Measurements from ENCODE around the gene OR7C1. TPM values are rescaled to one million over a fixed set of nuclear protein-coding genes. Genes with fewer than 3 reads are reported as not detected.

OR7C1 gene
- total and polyA plus RNA-seq, 2 of the 8 experiments (the other 6 are each of a cell fraction or from before 2014, with no cell fraction given), result not detected

DNA sequence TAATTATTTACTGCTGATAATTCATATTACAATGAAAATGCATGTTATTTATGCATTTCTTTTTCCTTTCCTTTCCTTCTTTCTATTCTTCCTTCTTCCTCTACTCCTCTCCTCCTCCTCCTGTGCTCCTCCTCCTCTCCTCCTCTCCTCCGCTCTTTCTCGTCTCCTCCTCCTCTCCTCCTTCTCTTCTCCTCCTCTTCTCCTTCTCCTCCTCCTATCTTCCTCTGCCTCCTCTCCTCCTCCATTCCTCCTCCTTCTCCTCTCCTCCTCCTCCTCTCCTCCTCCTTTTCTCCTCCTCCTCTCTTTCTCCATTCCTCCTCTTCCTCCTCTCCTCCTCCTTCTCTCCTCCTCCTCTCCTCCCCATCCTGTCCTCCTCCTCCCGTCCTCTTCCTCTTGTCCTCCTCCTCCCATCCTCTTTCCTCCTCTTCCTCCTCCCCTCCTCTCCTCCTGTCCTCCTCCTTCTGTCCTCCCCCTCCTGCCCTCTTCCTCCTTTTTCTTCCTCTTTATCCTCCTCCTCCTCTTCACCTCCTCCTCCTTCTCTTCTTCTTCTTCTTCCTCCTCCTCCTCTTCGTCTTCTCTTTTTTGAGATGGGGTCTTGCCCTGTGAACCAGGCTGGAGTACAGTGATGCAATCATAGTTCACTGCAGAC is 71.4 kb downstream of the OR7C1 start:
- Histone ChIP-seq H3K79me1 (ENCODE audit: low read depth, low read length) (no peaks in the 10 kb centered on the region), H2BK5ac (ENCODE audit: low read depth, low read length) (no peak overlapping the region), H2AFZ (ENCODE audit: low read length) (no peak overlapping the region), H3K27ac (ENCODE audit: low read depth, low read length) (no peak overlapping the region), H2BK12ac (ENCODE audit: low read depth, low read length) (no peak overlapping the region), H2BK20ac (ENCODE audit: low read length) (no peak overlapping the region), H3K4me2 (ENCODE audit: insufficient read depth in 1 of 2, low read depth in 2 of 2, low read length in 2 of 2) (no peak overlapping the region), H3K18ac (ENCODE audit: extremely low read depth, low read length) (no peak overlapping the region), H3K9ac (replicated peaks in 1 of 4; ENCODE audit: extremely low read depth in 1 of 4, low read depth in 3 of 4, low read length in 3 of 4) (no peak overlapping the region), H4K5ac (ENCODE audit: insufficient read length, low read depth, low read length) (no peak overlapping the region), H4K20me1 (replicated peaks in 1 of 2; ENCODE audit: control insufficient read depth in 1 of 2, insufficient read depth in 2 of 2, low read length in 2 of 2) (no peaks in the 10 kb centered on the region), H4K8ac (ENCODE audit: extremely low read depth, insufficient read depth, low read length) (no peak overlapping the region), H2BK15ac (ENCODE audit: low read length) (no peak overlapping the region), H3K4me1 (replicated peaks in 1 of 4; ENCODE audit: control insufficient read depth in 3 of 4, insufficient read depth in 4 of 4, low read length in 3 of 4) (no peaks in the 10 kb centered on the region; a peak in 2 of 7 replicates), H2AK5ac (ENCODE audit: low read depth, low read length) (no peak overlapping the region), H3K79me2 (ENCODE audit: control insufficient read depth in 1 of 2, insufficient read depth in 2 of 2, low read length in 2 of 2) (no peaks in the 10 kb centered on the region), H3K4ac (replicated peaks; ENCODE audit: insufficient read length, low read depth, low read length) (no peak overlapping the region), H3K23me2 (ENCODE audit: low read depth, low read length) (peaks cover 2% of the 10 kb centered on the region; the same call in 1 of the 2 replicates), H2BK120ac (replicated peaks; ENCODE audit: low read depth, low read length) (no peak overlapping the region), H3K9me3 (ENCODE audit: insufficient read depth in 2 of 2, low read depth in 1 of 2, low read length in 1 of 2) (no peaks in the 10 kb centered on the region), H3K4me3 (ENCODE audit: extremely low read depth in 1 of 4, insufficient read depth in 2 of 4, low read depth in 3 of 4, low read length in 4 of 4) (no peak overlapping the region), H3K27me3 (replicated peaks in 1 of 4; ENCODE audit: control insufficient read depth in 3 of 4, extremely low read depth in 1 of 4, insufficient read depth in 3 of 4, low read length in 3 of 4) (no peaks in the 10 kb centered on the region), H3K23ac (ENCODE audit: insufficient read length) (no peak overlapping the region), H3K56ac (replicated peaks; ENCODE audit: insufficient read length, low read depth, low read length) (no peak overlapping the region), H3K14ac (ENCODE audit: insufficient read length) (no peak overlapping the region), H3K36me3 (ENCODE audit: control insufficient read depth in 2 of 4, insufficient read depth in 4 of 4, low read length in 3 of 4) (peaks cover 0 to 7% (median 0%) of the 10 kb centered on the region in 4 experiments; a peak in 1 of 8 replicates), H4K91ac (replicated peaks; ENCODE audit: insufficient read length, low read length) (no peak overlapping the region)
- WGBS, 2 experiments (ENCODE audit: extremely low coverage in 1 of 2, insufficient coverage in 1 of 2, insufficient read length in 1 of 2, insufficient replicate concordance in 2 of 2, low coverage in 1 of 2, low lambda C conversion rate in 2 of 2, missing lambda C conversion rate in 1 of 2), result 21 to 44% methylated on average over 2 to 4 of the region's 4 CpGs
- FAIRE-seq, result no peak
- ChIA-PET POLR2A (ENCODE audit: partially characterized antibody) (no interaction called here), CTCF (ENCODE audit: partially characterized antibody) (interaction anchor here (1.2 to 1.3 kb wide), 2 partner anchors 11 to 23 kb away, joined by 4 read pairs; no protein-coding TSS in a partner anchor)
- DNase-seq (ENCODE audit: low read depth in 1 of 2, low spot score in 2 of 2), result no peak
- TF ChIP-seq RNF2 (IDR thresholded peaks at IDR 0.05; ENCODE audit: borderline replicate concordance, low read depth, low read length, missing control alignments, poor library complexity, severe bottlenecking), result no peak
- no peak for TF ChIP-seq CREB1 (IDR thresholded peaks at IDR 0.05)

Data from H1 (cell line).